ENCODE measurements around the gene MPPED1. TPM values are rescaled to one million over a fixed set of nuclear protein-coding genes. Genes with fewer than 3 reads are reported as not detected.

The MPPED1 gene
- polyA plus RNA-seq (2013, experiment 1 of 2), result not detected
- not detected for polyA plus RNA-seq (2013, experiment 2 of 2)

- Histone ChIP-seq H3K23ac (ENCODE audit: low read length in 2 of 2) (no peak within 1 kb of the TSS), H3K4me2 (ENCODE audit: low read length, poor library complexity, severe bottlenecking) (no peak within 1 kb of the TSS), H2AFZ (ENCODE audit: low read depth, low read length) (no peak within 1 kb of the TSS), H2BK5ac (ENCODE audit: low read depth, low read length, poor library complexity, severe bottlenecking) (no peak within 1 kb of the TSS), H2AK5ac (ENCODE audit: low read length, severe bottlenecking) (no peak within 1 kb of the TSS), H2BK120ac (ENCODE audit: low read depth, low read length) (no peak within 1 kb of the TSS), H3K9me3 (ENCODE audit: control insufficient read depth, low read length) (no peaks in the 10 kb centered on the region), H4K91ac (ENCODE audit: low read length) (no peak within 1 kb of the TSS), H3K9ac (ENCODE audit: low read length) (no peak within 1 kb of the TSS), H3K4me1 (ENCODE audit: control insufficient read depth, insufficient read depth, low read depth, low read length) (no peaks in the 10 kb centered on the region), H3K27ac (ENCODE audit: low read length, poor library complexity, severe bottlenecking) (no peak within 1 kb of the TSS), H3K79me1 (replicated peaks; ENCODE audit: low read length, poor library complexity, severe bottlenecking) (no peaks in the 10 kb centered on the region), H3K18ac (ENCODE audit: low read depth in 1 of 2, low read length in 2 of 2) (no peak within 1 kb of the TSS), H4K8ac (ENCODE audit: low read length) (no peak within 1 kb of the TSS), H3K4me3 (ENCODE audit: insufficient read depth in 1 of 2, low read depth in 1 of 2, low read length in 2 of 2) (no peak within 1 kb of the TSS), H3K36me3 (ENCODE audit: control insufficient read depth in 1 of 2, insufficient read depth in 2 of 2, low read depth in 1 of 2, low read length in 2 of 2) (no peaks in the 10 kb centered on the region), H3K4ac (ENCODE audit: low read depth in 1 of 2, low read length in 2 of 2) (no peak within 1 kb of the TSS), H3K27me3 (ENCODE audit: control insufficient read depth in 1 of 2, insufficient read depth in 1 of 2, low read length in 2 of 2) (peaks cover 68 to 84% of the 10 kb centered on the region in 2 experiments), H3K14ac (ENCODE audit: low read length in 2 of 2) (no peak within 1 kb of the TSS), H2BK12ac (ENCODE audit: low read length in 2 of 2) (no peak within 1 kb of the TSS), H2BK15ac (ENCODE audit: low read depth, poor library complexity, severe bottlenecking) (no peak within 1 kb of the TSS)
- 5% methylated on average over 44 of the region's 95 CpGs for WGBS
- no peak for DNase-seq
Measured at GRCh38 chr22:43411869-43412807, at the start of gene MPPED1. MPPED1 (plus strand) TSS chr22:43412014; CDS start chr22:43424986, 12,972 bp downstream.

DNA sequence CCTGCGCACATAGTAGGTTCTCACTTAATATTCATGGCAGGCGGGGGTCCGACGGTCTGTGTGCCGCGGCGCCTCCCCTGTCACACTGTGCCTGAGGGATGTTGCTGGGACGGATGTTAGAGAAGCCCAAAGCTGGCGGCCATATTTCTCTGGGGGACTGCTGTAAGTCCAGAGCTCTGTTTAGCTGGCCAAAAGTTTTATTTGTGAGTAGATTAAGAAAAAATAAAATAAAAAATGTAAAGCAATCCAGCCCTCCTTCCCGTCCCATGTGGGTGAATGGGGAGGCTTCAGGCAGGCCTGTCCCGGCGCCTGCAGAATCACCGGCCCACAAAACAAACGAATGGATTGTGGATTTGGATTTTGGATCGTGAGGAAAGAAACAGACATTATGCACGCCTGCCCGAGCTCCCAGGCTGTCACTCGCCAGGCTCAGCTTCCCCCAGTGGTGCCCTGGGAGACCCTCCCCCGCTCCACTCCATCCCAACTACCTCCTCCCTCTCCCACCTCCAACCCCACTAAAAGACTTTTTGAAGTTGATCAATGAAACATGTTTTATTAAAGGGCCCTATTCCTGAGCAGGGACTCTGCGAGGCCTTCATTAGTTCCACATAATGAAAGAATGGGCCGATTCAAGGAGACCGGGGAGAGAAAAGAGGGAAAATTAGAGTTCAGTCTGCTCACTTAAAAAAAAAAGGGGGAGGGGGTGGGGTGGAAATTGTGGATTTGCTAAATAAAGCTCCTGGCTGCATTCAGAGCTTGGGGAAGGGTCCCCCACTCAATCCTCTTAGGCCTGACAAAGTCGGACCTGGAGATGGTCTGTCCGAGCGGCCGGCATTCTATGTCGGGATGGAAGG, 48.3 kb upstream of the MPPED1 start:
- no peak overlapping the region for H3K27ac ChIP-seq (ENCODE audit: low read length, poor library complexity, severe bottlenecking)
- 89% methylated on average over 23 of the region's 27 CpGs for WGBS

DNA sequence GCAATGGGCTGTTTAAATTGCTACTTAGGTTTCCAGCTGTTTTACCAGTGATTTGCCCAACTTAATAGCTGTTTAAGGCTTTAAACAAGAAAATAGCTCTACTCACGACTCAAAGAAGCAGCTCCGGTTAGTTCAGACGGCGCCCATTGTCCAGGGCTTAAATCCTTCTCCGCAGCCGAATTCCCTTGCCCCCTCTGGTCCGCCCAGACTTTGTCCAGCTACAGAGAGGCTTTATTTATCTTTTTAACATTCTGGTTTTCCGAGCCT, 47.7 kb upstream of the MPPED1 start:
- Histone ChIP-seq H3K79me1 (replicated peaks; ENCODE audit: low read length, poor library complexity, severe bottlenecking) (no peaks in the 10 kb centered on the region), H3K9me3 (ENCODE audit: control insufficient read depth, low read length) (no peaks in the 10 kb centered on the region), H4K8ac (ENCODE audit: low read length) (no peak overlapping the region), H3K36me3 (ENCODE audit: control insufficient read depth in 1 of 2, insufficient read depth in 2 of 2, low read depth in 1 of 2, low read length in 2 of 2) (no peaks in the 10 kb centered on the region), H3K18ac (ENCODE audit: low read depth in 1 of 2, low read length in 2 of 2) (no peak overlapping the region), H2BK5ac (ENCODE audit: low read depth, low read length, poor library complexity, severe bottlenecking) (no peak overlapping the region), H3K27ac (ENCODE audit: low read length, poor library complexity, severe bottlenecking) (no peak overlapping the region), H3K4me1 (ENCODE audit: control insufficient read depth, insufficient read depth, low read depth, low read length) (peaks cover 1% of the 10 kb centered on the region), H2BK120ac (ENCODE audit: low read depth, low read length) (no peak overlapping the region), H3K9ac (ENCODE audit: low read length) (no peak overlapping the region), H4K91ac (ENCODE audit: low read length) (no peak overlapping the region), H3K4ac (ENCODE audit: low read depth in 1 of 2, low read length in 2 of 2) (no peak overlapping the region), H3K27me3 (ENCODE audit: control insufficient read depth in 1 of 2, insufficient read depth in 1 of 2, low read length in 2 of 2) (peaks cover 33 to 76% of the 10 kb centered on the region in 2 experiments), H3K14ac (ENCODE audit: low read length in 2 of 2) (no peak overlapping the region), H2BK15ac (ENCODE audit: low read depth, poor library complexity, severe bottlenecking) (no peak overlapping the region), H3K4me2 (ENCODE audit: low read length, poor library complexity, severe bottlenecking) (no peak overlapping the region), H3K4me3 (ENCODE audit: insufficient read depth in 1 of 2, low read depth in 1 of 2, low read length in 2 of 2) (no peak overlapping the region), H2BK12ac (ENCODE audit: low read length in 2 of 2) (no peak overlapping the region), H3K23ac (ENCODE audit: low read length in 2 of 2) (no peak overlapping the region), H2AK5ac (ENCODE audit: low read length, severe bottlenecking) (no peak overlapping the region), H2AFZ (ENCODE audit: low read depth, low read length) (no peak overlapping the region)
- DNase-seq, result no peak
- 93% methylated on average over 7 of the region's 8 CpGs for WGBS

More for the DNA sequence above, 48.3 kb upstream of the MPPED1 start:
- Histone ChIP-seq H3K18ac (ENCODE audit: low read depth in 1 of 2, low read length in 2 of 2) (no peak overlapping the region), H2BK15ac (ENCODE audit: low read depth, poor library complexity, severe bottlenecking) (no peak overlapping the region), H2AK5ac (ENCODE audit: low read length, severe bottlenecking) (no peak overlapping the region), H2AFZ (ENCODE audit: low read depth, low read length) (no peak overlapping the region), H2BK12ac (ENCODE audit: low read length in 2 of 2) (no peak overlapping the region), H4K8ac (ENCODE audit: low read length) (no peak overlapping the region), H3K4ac (ENCODE audit: low read depth in 1 of 2, low read length in 2 of 2) (no peak overlapping the region), H3K9ac (ENCODE audit: low read length) (no peak overlapping the region), H3K79me1 (replicated peaks; ENCODE audit: low read length, poor library complexity, severe bottlenecking) (no peaks in the 10 kb centered on the region), H3K4me2 (ENCODE audit: low read length, poor library complexity, severe bottlenecking) (no peak overlapping the region), H4K91ac (ENCODE audit: low read length) (no peak overlapping the region), H3K36me3 (ENCODE audit: control insufficient read depth in 1 of 2, insufficient read depth in 2 of 2, low read depth in 1 of 2, low read length in 2 of 2) (no peaks in the 10 kb centered on the region), H3K4me1 (ENCODE audit: control insufficient read depth, insufficient read depth, low read depth, low read length) (peaks cover 1% of the 10 kb centered on the region), H3K23ac (ENCODE audit: low read length in 2 of 2) (no peak overlapping the region), H3K9me3 (ENCODE audit: control insufficient read depth, low read length) (no peaks in the 10 kb centered on the region), H2BK120ac (ENCODE audit: low read depth, low read length) (no peak overlapping the region), H3K4me3 (ENCODE audit: insufficient read depth in 1 of 2, low read depth in 1 of 2, low read length in 2 of 2) (no peak overlapping the region), H2BK5ac (ENCODE audit: low read depth, low read length, poor library complexity, severe bottlenecking) (no peak overlapping the region), H3K27me3 (ENCODE audit: control insufficient read depth in 1 of 2, insufficient read depth in 1 of 2, low read length in 2 of 2) (peaks cover 32 to 72% of the 10 kb centered on the region in 2 experiments), H3K14ac (ENCODE audit: low read length in 2 of 2) (no peak overlapping the region)
- DNase-seq, result no peak
